ENCODE measurements around the gene TEK.
"Not testable (repeated sequence)": the region's sequence is repeated elsewhere in the genome, so short reads cannot be mapped to it uniquely, and the experiment has no call there.

The TEK gene

GRCh38 chr9:27108981-27109541, at the start of gene TEK:
Gene TEK (plus strand): TSS chr9:27109225. CDS start chr9:27109591, 366 bp downstream.
- no peak for DNase-seq (ENCODE audit: low read depth in 2 of 3, low spot score in 2 of 3)

DNA sequence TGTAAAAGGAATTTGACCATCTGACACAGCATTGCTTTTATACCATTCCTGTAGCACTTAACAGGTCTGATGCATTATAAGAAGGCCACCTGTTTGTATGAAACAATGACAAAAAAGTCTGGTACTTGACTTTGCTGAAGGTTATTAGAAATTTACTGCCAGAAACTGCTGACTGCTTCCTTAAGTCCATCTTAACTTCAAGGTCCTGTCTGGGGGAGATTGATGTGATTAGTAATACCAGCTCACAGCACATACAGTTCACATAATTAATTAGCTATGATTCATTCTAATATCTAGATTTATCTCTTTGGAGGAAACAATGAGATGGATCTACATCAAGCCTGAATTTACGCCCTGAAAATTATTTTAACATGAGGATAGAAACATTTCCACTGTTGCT, 49.6 kb upstream of the TEK start:
- no peak for DNase-seq (ENCODE audit: low read depth in 2 of 3, low spot score in 2 of 3)

GRCh38 chr9:27059907-27060306, 49.1 kb upstream of the TEK start:
- DNase-seq (ENCODE audit: low read depth in 2 of 3, low spot score in 2 of 3), result no peak

DNA sequence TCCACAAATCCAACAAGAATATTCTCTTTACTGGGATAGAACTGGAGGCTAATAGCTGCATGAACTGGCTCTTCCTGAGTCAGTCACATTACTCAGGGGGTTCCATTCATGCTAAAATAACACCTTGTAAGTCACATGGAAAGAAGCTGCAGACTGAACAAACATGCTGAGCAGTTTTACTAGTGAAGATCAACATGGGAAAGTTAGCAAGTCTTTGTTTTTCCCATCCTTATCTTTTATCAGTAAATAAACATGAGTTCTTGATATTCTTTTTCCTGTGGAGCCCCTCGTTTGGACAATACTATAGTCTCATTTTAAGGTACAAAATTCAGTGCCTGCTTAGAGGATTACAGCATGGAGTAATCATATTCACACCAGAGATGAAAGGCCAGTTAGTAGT, 43.7 kb upstream of the TEK start:
- no peak for DNase-seq (ENCODE audit: low read depth in 2 of 3, low spot score in 2 of 3)

- no peak for DNase-seq (ENCODE audit: low read depth in 2 of 3, low spot score in 2 of 3)
These were observed 34.9 kb upstream of the TEK start for GRCh38 chr9:27073841-27074728.

DNA sequence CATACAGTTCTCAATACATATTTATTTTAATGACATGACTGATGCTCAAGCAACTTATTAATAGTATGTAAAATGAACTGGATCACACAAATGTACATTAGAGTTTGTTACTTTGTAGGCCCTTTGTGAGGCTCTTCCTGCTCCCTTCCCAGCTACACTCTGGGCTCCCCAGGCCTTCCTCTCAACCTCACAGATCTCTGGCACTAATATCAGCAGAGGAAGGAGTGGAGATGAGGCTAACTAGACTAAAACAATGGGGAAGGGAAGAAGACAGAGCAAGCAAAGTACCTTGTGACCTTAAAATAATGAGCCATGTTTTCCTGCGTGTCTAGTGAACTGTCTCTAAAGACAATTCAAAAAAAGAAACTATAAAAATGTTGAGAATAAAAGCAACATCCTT, 30.3 kb upstream of the TEK start:
- DNase-seq (ENCODE audit: low read depth in 2 of 3, low spot score in 2 of 3), result no peak

DNA sequence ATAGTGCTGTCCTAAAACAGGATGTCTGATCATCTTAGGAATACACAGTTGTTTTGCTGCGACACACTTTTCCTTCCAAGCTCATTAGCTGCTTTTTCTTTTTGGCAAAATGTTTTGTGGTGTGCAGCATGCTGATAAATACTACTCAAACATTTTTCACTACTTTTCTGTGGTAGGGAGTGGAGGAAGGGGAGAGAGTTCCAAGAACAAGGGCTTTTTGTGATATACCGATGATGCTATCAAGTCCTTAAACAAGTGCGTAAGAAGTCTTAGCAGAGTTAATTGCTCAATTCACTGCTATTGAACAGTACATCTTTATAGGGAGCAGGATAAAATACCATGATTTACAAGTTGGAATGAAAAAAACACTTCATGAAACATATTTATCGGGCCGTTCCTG, 23.6 kb upstream of the TEK start:
- no peak for DNase-seq (ENCODE audit: low read depth in 2 of 3, low spot score in 2 of 3)

DNA sequence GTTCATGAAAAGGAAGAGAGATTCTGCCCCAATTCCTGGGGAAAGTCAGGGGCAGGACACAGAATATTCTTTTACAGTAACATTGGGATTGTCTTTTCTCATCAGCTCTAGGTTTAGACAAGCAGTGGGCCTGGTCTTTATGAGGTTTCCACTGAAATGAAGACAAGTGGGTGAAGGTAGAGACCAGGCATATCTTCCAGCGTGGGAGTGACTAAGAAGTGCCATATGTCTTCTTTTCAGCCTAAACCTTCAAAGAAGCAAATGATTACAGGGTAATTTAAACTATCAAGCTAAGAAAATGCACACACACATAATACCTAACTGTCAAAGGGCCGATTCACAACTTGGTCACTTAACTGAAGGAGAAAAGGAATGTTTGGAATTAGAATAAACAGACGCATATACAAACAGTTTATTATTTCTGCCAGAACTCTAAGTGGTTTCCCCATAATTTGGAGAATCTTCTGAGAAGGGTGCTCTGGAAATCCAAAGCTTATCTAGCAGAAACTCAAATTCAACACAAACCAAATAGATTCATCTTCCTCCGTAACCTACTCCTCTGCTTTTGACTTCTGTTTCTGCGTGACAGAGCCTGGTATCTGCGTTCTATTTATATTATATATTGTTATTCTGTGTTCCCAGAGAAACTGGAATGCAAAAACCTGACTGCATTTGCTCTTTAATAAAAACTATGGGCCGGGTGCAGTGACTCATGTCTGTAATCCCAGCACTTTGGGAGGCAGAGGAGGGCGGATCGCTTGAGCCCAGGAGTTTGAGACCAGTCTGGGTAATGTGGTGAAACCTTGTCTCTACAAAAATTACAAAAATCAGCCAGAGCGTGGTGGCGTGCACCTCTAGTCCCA, 22.0 kb upstream of the TEK start:
- no peak for DNase-seq (ENCODE audit: low read depth in 2 of 3, low spot score in 2 of 3)

GRCh38 chr9:27088981-27089380, 20.0 kb upstream of the TEK start:
- DNase-seq (ENCODE audit: low read depth in 2 of 3, low spot score in 2 of 3), result no peak

- DNase-seq (ENCODE audit: low read depth in 2 of 3, low spot score in 2 of 3), result no peak
These were observed 19.3 kb upstream of the TEK start for GRCh38 chr9:27089706-27090105.

DNA sequence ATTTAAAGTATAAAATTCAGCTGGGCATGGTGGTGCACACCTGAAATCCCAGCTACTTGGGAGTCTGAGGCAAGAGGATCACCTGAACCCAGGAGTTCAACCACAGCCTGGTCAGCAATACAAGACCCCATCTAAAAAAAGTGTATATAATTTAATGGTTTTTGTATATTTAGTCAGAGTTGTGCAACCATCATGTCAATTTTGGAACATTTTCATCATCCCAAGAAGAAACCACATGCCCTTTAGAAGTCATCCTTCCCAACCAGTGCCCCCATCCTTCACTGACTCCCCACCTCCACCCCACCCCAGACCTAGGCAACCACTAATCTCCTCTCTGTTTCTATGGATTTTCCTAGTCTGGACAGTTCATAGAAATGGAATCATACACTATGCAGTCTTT, 18.8 kb upstream of the TEK start:
- no peak for DNase-seq (ENCODE audit: low read depth in 2 of 3, low spot score in 2 of 3)

DNA sequence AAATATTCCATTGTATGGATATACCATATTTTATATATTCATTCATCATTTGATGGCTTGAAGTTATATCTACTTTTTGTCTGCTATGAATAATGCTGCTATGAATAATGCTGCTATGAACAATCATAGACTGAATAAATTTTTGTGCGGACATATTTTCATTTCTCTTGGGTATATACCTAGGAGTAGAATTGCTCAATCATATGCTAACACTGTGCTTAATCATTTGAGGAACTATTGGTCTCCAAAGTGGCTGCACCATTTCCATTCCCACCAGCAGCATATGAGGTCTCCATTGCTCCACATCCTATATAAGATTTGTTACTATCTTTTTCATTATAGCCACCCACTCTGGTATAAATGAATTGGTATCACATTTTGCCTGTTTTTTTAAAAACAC, 18.3 kb upstream of the TEK start:
- DNase-seq (ENCODE audit: low read depth in 2 of 3, low spot score in 2 of 3), result no peak

GRCh38 chr9:27092496-27092895, 16.5 kb upstream of the TEK start:
- DNase-seq (ENCODE audit: low read depth in 2 of 3, low spot score in 2 of 3), result not testable (repeated sequence)

- DNase-seq (ENCODE audit: low read depth in 2 of 3, low spot score in 2 of 3), result not testable (repeated sequence)
These were observed 15.5 kb upstream of the TEK start for GRCh38 chr9:27093384-27094067.

DNA sequence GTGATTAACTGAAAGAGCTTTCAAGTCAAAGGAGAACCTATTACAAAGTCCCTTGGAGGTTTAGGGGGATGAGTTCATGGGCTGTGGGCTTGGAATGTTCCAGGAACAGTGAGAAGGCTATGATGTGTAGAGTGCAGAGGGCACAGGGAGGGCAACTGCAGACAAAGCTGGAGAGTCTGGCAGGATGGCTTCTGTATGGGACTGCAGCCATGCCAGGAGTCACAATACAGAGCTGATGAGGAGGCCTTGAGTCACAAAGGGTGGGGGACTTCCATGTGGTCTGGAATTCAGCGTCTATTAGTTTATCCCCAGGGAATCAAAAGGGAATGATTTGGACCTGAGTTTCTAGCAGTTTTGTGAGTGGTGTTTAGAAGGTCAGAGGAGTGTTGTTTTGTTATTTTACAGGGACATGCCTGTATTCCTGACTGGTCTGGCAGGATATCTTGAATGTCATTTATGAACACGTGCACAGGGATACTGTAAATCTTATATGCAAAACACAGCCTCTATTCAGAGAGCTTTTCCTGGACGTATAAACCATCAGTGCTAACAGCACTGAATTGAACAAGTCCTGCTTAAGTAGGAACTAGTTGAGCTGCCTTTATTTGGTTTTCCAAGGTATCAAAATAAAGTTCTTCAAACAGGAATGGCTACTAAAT, 14.3 kb upstream of the TEK start:
- DNase-seq (ENCODE audit: low read depth in 2 of 3, low spot score in 2 of 3), result no peak

- DNase-seq (ENCODE audit: low read depth in 2 of 3, low spot score in 2 of 3), result no peak
These were observed 1.8 kb upstream of the TEK start for GRCh38 chr9:27107241-27107640.

DNA sequence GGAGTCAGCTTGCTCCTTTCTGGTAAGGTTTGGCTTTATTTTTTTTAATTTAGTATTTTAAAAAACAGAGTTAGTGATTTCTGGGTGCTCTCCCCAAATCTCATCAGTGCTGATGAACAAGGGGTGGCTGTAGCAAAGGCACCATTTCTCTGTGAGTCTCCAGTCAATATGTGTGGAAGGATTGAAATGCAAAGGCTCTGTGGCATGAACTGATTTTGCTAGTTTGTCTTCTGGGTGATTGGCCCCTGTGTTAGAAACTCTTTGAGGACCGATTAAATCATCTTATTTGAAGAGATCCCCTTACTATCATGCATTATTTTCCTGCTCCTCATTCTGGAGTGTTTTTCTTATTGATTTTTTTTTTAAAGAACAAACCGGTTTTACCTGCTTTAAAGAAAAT, 596 bp downstream of the TEK start:
- DNase-seq (ENCODE audit: low read depth in 2 of 3, low spot score in 2 of 3), result no peak

DNA sequence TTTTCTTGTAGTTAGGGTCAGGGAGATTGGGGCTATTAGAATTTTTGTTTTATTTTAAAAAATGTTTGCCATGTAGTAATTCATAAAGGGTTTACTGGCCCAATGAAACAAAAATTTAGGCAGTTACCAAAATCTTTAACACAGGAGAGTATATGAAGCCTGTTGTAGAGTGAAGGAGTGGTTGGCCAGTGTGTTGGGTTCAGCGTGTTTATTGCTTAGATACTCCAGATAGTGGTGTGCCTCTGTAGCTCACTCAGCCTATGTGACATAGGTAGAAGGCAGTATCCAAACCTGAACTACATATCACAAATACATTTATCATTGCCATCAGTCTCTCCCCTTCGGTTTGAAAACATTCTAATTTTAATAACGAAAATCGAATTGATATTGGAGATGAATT, 1.2 kb downstream of the TEK start:
- no peak for DNase-seq (ENCODE audit: low read depth in 2 of 3, low spot score in 2 of 3)

DNA sequence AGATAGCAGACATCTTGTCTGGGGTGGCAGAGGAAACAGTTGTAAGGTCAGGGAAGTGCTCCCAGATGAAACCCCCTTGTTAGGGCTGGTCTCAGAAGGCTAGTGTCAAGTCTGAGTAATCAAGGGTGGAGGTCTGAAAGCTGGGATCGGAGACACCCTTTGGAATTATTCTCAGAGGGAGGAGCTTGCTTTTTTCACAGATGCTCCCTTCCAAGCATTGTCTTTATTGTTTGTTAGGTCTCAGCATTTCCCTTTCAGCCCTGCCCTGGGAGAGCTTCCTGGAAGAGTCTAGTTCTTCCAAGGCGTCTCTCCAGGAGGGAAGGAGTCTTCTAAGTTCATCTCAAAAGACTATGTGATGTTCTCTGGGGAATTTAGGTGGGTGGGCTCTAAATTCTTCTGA, 3.2 kb downstream of the TEK start:
- DNase-seq (ENCODE audit: low read depth in 2 of 3, low spot score in 2 of 3), result no peak

GRCh38 chr9:27117489-27118135, 8.6 kb downstream of the TEK start:
- no peak for DNase-seq (ENCODE audit: low read depth in 2 of 3, low spot score in 2 of 3)
